Right atrium auricular region (tissue), 2 donors: ENCODE results near the gene KLHDC3. TPM values are rescaled to one million over a fixed set of nuclear protein-coding genes. Genes with fewer than 3 reads are reported as not detected.
"Not testable (repeated sequence)": the region's sequence is repeated elsewhere in the genome, so short reads cannot be mapped to it uniquely, and the experiment has no call there.

ENCODE experiments used
- DNase-seq: peaks from one replicate; pipeline ENCODE4 v3.0.0-alpha.2; 2019; ENCODE audit warnings: low spot score
- H3K27ac ChIP-seq, 2 donors: fragments of 200-600 bp; sonication (generic); 1 replicate in 1 of 2; 2 replicates in 1 of 2; pipeline ENCODE4 v1.5.1; 2016 to 2019
- H3K27me3 ChIP-seq, 2 donors: fragments of 200-600 bp; sonication (generic); one replicate each; pipeline versions ENCODE4 v1.5.1 to v1.6.0; 2017 to 2019
- H3K36me3 ChIP-seq: fragments of 200-600 bp; sonication (generic); one replicate; pipeline ENCODE4 v1.5.1; 2016
- H3K4me1 ChIP-seq, 2 donors: fragments of 200-600 bp; sonication (generic); one replicate each; pipeline versions ENCODE4 v1.5.1 to v1.6.0; 2017 to 2019
- H3K4me3 ChIP-seq, 2 donors: fragments of 200-600 bp; sonication (generic); 1 replicate in 1 of 2; 2 replicates in 1 of 2; pipeline ENCODE4 v1.5.1; 2017 to 2019; ENCODE audit warnings: mild to moderate bottlenecking in 1 of 2, moderate library complexity in 1 of 2
- H3K9me3 ChIP-seq, 2 donors: fragments of 200-600 bp; sonication (generic); one replicate each; pipeline ENCODE4 v1.5.1; 2019
- CTCF ChIP-seq, 2 donors: fragments of 200-600 bp; sonication (generic); IDR thresholded peaks; one replicate each; pipeline ENCODE4 v1.5.1; 2019; ENCODE audit warnings: antibody characterized with exemption in 2 of 2
- total RNA-seq, 2 donors: library from RNA; depleted of rRNA; stranded (reverse); fragments of >200 nt; gene quantifications; one replicate each; pipeline ENCODE4 v1.1.0, GENCODE V29; 2016

KLHDC3 gene
- total RNA-seq, 2 donors from 2014 or later = 122 to 153 TPM

- Histone ChIP-seq H3K36me3 (peaks cover 37% of the 10 kb centered on the region), H3K27me3 (no peaks in the 10 kb centered on the region), H3K27ac (peak overlapping the region in 1 of 2 donors; percentile 39), H3K4me1 (peaks cover 0 to 17% of the 10 kb centered on the region in 2 donors), H3K9me3 (no peaks in the 10 kb centered on the region), H3K4me3 (no peak overlapping the region)
- no peak for TF ChIP-seq CTCF (IDR thresholded peaks at IDR 0.05)
- no peak for DNase-seq
Measured at GRCh38 chr6:43037197-43037596, 23.1 kb downstream of the KLHDC3 start.

GRCh38 chr6:43037706-43038105 is 23.7 kb downstream of the KLHDC3 start:
- H3K9me3 ChIP-seq = no peaks in the 10 kb centered on the region
- H3K27ac ChIP-seq = peak overlapping the region in 1 of 2 donors; percentile 39
- H3K4me1 ChIP-seq = peaks cover 0 to 17% of the 10 kb centered on the region in 2 donors
- H3K4me3 ChIP-seq = no peak overlapping the region
- TF ChIP-seq CTCF (IDR thresholded peaks at IDR 0.05) = no peak
- peaks cover 33% of the 10 kb centered on the region for H3K36me3 ChIP-seq
- no peak for DNase-seq
- H3K27me3 ChIP-seq = no peaks in the 10 kb centered on the region

- no peaks in the 10 kb centered on the region for H3K9me3 ChIP-seq
- no peaks in the 10 kb centered on the region for H3K27me3 ChIP-seq
- H3K27ac ChIP-seq = no peak overlapping the region
- peaks cover 0 to 17% of the 10 kb centered on the region in 2 donors for H3K4me1 ChIP-seq
- no peak overlapping the region for H3K4me3 ChIP-seq
- no peak for DNase-seq
- TF ChIP-seq CTCF (IDR thresholded peaks at IDR 0.05) = no peak
- peaks cover 38% of the 10 kb centered on the region for H3K36me3 ChIP-seq
Measured at GRCh38 chr6:43038727-43039126, 24.7 kb downstream of the KLHDC3 start.

GRCh38 chr6:43040542-43041257 is 26.7 kb downstream of the KLHDC3 start:
- peaks cover 51% of the 10 kb centered on the region for H3K36me3 ChIP-seq
- peaks cover 0 to 12% of the 10 kb centered on the region in 2 donors for H3K4me1 ChIP-seq
- TF ChIP-seq CTCF (IDR thresholded peaks at IDR 0.05) = no peak
- DNase-seq = no peak
- no peaks in the 10 kb centered on the region for H3K27me3 ChIP-seq
- H3K9me3 ChIP-seq = no peaks in the 10 kb centered on the region
- no peak overlapping the region for H3K27ac ChIP-seq
- H3K4me3 ChIP-seq = no peak overlapping the region

GRCh38 chr6:43041475-43041874 is 27.4 kb downstream of the KLHDC3 start:
- not testable (repeated sequence) for H3K4me3 ChIP-seq, H3K27me3 ChIP-seq, H3K4me1 ChIP-seq, H3K27ac ChIP-seq, H3K9me3 ChIP-seq, DNase-seq
- H3K36me3 ChIP-seq = peaks cover 55% of the 10 kb centered on the region

GRCh38 chr6:43043310-43043709 is 29.3 kb downstream of the KLHDC3 start:
- no peaks in the 10 kb centered on the region for H3K9me3 ChIP-seq
- H3K27me3 ChIP-seq = no peaks in the 10 kb centered on the region
- TF ChIP-seq CTCF (IDR thresholded peaks at IDR 0.05) = no peak
- H3K36me3 ChIP-seq = peaks cover 65% of the 10 kb centered on the region
- H3K4me3 ChIP-seq = no peak overlapping the region
- H3K4me1 ChIP-seq = no peaks in the 10 kb centered on the region
- no peak for DNase-seq
- no peak overlapping the region for H3K27ac ChIP-seq
